ENCODE data around the gene SLAMF6.

The SLAMF6 gene

GRCh38 chr1:160522622-160523345 is at the start of gene SLAMF6:
Gene SLAMF6 (minus strand): TSS chr1:160523255. CDS start chr1:160523192, 63 bp downstream.
- H3K27ac ChIP-seq: no peak within 1 kb of the TSS
- peaks cover 0 to 4% of the 10 kb centered on the region in 2 experiments for H3K4me1 ChIP-seq (ENCODE audit: control insufficient read depth in 1 of 2, insufficient read depth in 1 of 2, low read depth in 1 of 2, low read length in 1 of 2)
- H3K36me3 ChIP-seq: no peaks in the 10 kb centered on the region
- no peak within 1 kb of the TSS for H3K4me3 ChIP-seq (ENCODE audit: low read depth in 1 of 2, low read length in 1 of 2)
- peaks cover 17% of the 10 kb centered on the region for H3K27me3 ChIP-seq
- TF ChIP-seq CTCF (IDR thresholded peaks at IDR 0.05): no peak
- no peaks in the 10 kb centered on the region for H3K9me3 ChIP-seq

GRCh38 chr1:160570840-160571239 is 47.8 kb upstream of the SLAMF6 start:
- H3K4me1 ChIP-seq (ENCODE audit: control insufficient read depth in 1 of 2, insufficient read depth in 1 of 2, low read depth in 1 of 2, low read length in 1 of 2): peaks cover 16 to 27% of the 10 kb centered on the region in 2 experiments
- no peaks in the 10 kb centered on the region for H3K27me3 ChIP-seq
- no peaks in the 10 kb centered on the region for H3K36me3 ChIP-seq
- H3K4me3 ChIP-seq (ENCODE audit: low read depth in 1 of 2, low read length in 1 of 2): no peak overlapping the region
- TF ChIP-seq CTCF (IDR thresholded peaks at IDR 0.05): no peak
- H3K27ac ChIP-seq: no peak overlapping the region
- H3K9me3 ChIP-seq: no peaks in the 10 kb centered on the region

- Histone ChIP-seq H3K27me3 (no peaks in the 10 kb centered on the region), H3K4me1 (ENCODE audit: control insufficient read depth in 1 of 2, insufficient read depth in 1 of 2, low read depth in 1 of 2, low read length in 1 of 2) (peaks cover 6 to 17% of the 10 kb centered on the region in 2 experiments), H3K4me3 (ENCODE audit: low read depth in 1 of 2, low read length in 1 of 2) (no peak overlapping the region), H3K27ac (no peak overlapping the region), H3K36me3 (no peaks in the 10 kb centered on the region), H3K9me3 (no peaks in the 10 kb centered on the region)
- no peak for TF ChIP-seq CTCF (IDR thresholded peaks at IDR 0.05)
Measured at GRCh38 chr1:160569806-160570205, 46.8 kb upstream of the SLAMF6 start.

GRCh38 chr1:160567858-160568682 is 45.0 kb upstream of the SLAMF6 start:
- no peak for TF ChIP-seq CTCF (IDR thresholded peaks at IDR 0.05)
- no peaks in the 10 kb centered on the region for H3K27me3 ChIP-seq
- no peak overlapping the region for H3K4me3 ChIP-seq (ENCODE audit: low read depth in 1 of 2, low read length in 1 of 2)
- H3K4me1 ChIP-seq (ENCODE audit: control insufficient read depth in 1 of 2, insufficient read depth in 1 of 2, low read depth in 1 of 2, low read length in 1 of 2): peaks cover 0 to 9% of the 10 kb centered on the region in 2 experiments
- H3K9me3 ChIP-seq: no peaks in the 10 kb centered on the region
- H3K36me3 ChIP-seq: no peaks in the 10 kb centered on the region
- no peak overlapping the region for H3K27ac ChIP-seq

- Histone ChIP-seq H3K27ac (no peak overlapping the region), H3K4me1 (ENCODE audit: control insufficient read depth in 1 of 2, insufficient read depth in 1 of 2, low read depth in 1 of 2, low read length in 1 of 2) (peaks cover 0 to 9% of the 10 kb centered on the region in 2 experiments), H3K27me3 (no peaks in the 10 kb centered on the region), H3K36me3 (no peaks in the 10 kb centered on the region), H3K4me3 (ENCODE audit: low read depth in 1 of 2, low read length in 1 of 2) (no peak overlapping the region), H3K9me3 (no peaks in the 10 kb centered on the region)
- TF ChIP-seq CTCF (IDR thresholded peaks at IDR 0.05): no peak
Measured at GRCh38 chr1:160567341-160567740, 44.3 kb upstream of the SLAMF6 start.
